IMR-90 (cell line): ENCODE measurements around the gene TRIM47. TPM values are rescaled to one million over a fixed set of nuclear protein-coding genes. Genes with fewer than 3 reads are reported as not detected.

Source experiments
- ATAC-seq: fragments of 200-7000 bp; cut with Tn5 transposase; 2 replicates; pipeline ENCODE4 v1.9.1; 2020; ENCODE audit warnings: low read depth, mild to moderate bottlenecking, moderate library complexity
- BruUV-seq: library from RNA; stranded (reverse); fragments of 400-500 nt; replicated peaks from 2 replicates; lab custom pipeline; 2021; lab: Mats Ljungman, UMichigan
- CTCF ChIA-PET: fragments of 300-600 bp; formaldehyde crosslinking; extraction: SDS; loops from one replicate; lab custom pipeline; 2021; ENCODE audit warnings: antibody characterized with exemption; lab: Yijun Ruan, JAX
- POLR2A ChIA-PET: fragments of 300-600 bp; sonication (Branson Sonifier 250); formaldehyde crosslinking; loops from one replicate; lab custom pipeline; 2022; ENCODE audit warnings: antibody characterized with exemption; ENCODE audit not compliant: unreplicated experiment; lab: Charles Lee
- DNase-seq: peaks from one replicate; pipeline ENCODE4 v3.0.0; 2013
- H2AFZ ChIP-seq: replicated peaks from 2 replicates; pipeline ENCODE3; 2013; ENCODE audit warnings: low read length, mild to moderate bottlenecking; ENCODE audit not compliant: poor library complexity
- H2AK5ac ChIP-seq: 2 replicates; pipeline ENCODE4 v1.6.1; 2013; ENCODE audit warnings: low read depth, low read length, inconsistent platforms
- H2AK9ac ChIP-seq: replicated peaks from 2 replicates; pipeline ENCODE3; 2013; ENCODE audit warnings: mild to moderate bottlenecking, low read depth, low read length, moderate library complexity; ENCODE audit not compliant: poor library complexity
- H2BK120ac ChIP-seq: 2 replicates; pipeline ENCODE4 v1.6.1; 2013; ENCODE audit warnings: low read depth, low read length, inconsistent platforms
- H2BK15ac ChIP-seq: 3 replicates; pipeline ENCODE4 v1.6.1; 2013; ENCODE audit warnings: low read depth, low read length, inconsistent platforms
- H2BK20ac ChIP-seq: 2 replicates; pipeline ENCODE4 v1.6.1; 2013; ENCODE audit warnings: low read depth, mild to moderate bottlenecking, inconsistent platforms, low read length, moderate library complexity
- H2BK5ac ChIP-seq: 2 replicates; pipeline ENCODE4 v1.6.1; 2013; ENCODE audit warnings: mild to moderate bottlenecking, low read depth, low read length, inconsistent platforms; ENCODE audit not compliant: poor library complexity, severe bottlenecking
- H3K14ac ChIP-seq: replicated peaks from 2 replicates; pipeline ENCODE4 v1.6.1; 2013; ENCODE audit warnings: low read depth, low read length, inconsistent platforms
- H3K18ac ChIP-seq: 2 replicates; pipeline ENCODE4 v1.6.1; 2013; ENCODE audit warnings: low read depth, low read length, control low read depth
- H3K23ac ChIP-seq: 2 replicates; pipeline ENCODE4 v1.6.1; 2013; ENCODE audit warnings: low read depth, low read length, inconsistent platforms
- H3K27ac ChIP-seq: 2 replicates; pipeline ENCODE4 v1.5.1; 2013; ENCODE audit warnings: mild to moderate bottlenecking, control low read depth, low read length; ENCODE audit not compliant: insufficient read depth
- H3K27me3 ChIP-seq: 2 replicates; pipeline ENCODE4 v1.6.1; 2013; ENCODE audit warnings: low read length; ENCODE audit not compliant: control insufficient read depth, insufficient read depth
- H3K36me3 ChIP-seq: 2 replicates; pipeline ENCODE4 v1.6.1; 2013; ENCODE audit warnings: low read length, mixed read lengths; ENCODE audit not compliant: control insufficient read depth, insufficient read depth
- H3K4ac ChIP-seq: 2 replicates; pipeline ENCODE4 v1.6.1; 2013; ENCODE audit warnings: low read depth, low read length, inconsistent platforms
- H3K4me1 ChIP-seq: 2 replicates; pipeline ENCODE4 v1.6.1; 2013; ENCODE audit warnings: low read length, mixed read lengths; ENCODE audit not compliant: control insufficient read depth, insufficient read depth
- H3K4me2 ChIP-seq: 2 replicates; pipeline ENCODE4 v1.6.1; 2013; ENCODE audit warnings: low read depth, mild to moderate bottlenecking, control low read depth, low read length, moderate library complexity
- H3K4me3 ChIP-seq: 2 replicates; pipeline ENCODE4 v1.5.1; 2013; ENCODE audit warnings: low read depth, mild to moderate bottlenecking, control low read depth, low read length, moderate library complexity; ENCODE audit not compliant: insufficient read depth
- H3K56ac ChIP-seq: 2 replicates; pipeline ENCODE4 v1.6.1; 2013; ENCODE audit warnings: low read length, inconsistent platforms; ENCODE audit not compliant: insufficient read depth; ENCODE audit errors: extremely low read depth
- H3K79me1 ChIP-seq, 2 experiments: 2 replicates each; pipeline ENCODE4 v1.6.1; 2013; ENCODE audit warnings: low read length in 2 of 2, inconsistent platforms in 1 of 2, low read depth in 1 of 2
- H3K9ac ChIP-seq: 2 replicates; pipeline ENCODE4 v1.6.1; 2013; ENCODE audit warnings: low read depth, low read length, control low read depth
- H3K9me1 ChIP-seq: 2 replicates; pipeline ENCODE4 v1.6.1; 2013; ENCODE audit warnings: low read length, inconsistent platforms; ENCODE audit not compliant: insufficient read depth
- H3K9me3 ChIP-seq: 2 replicates; pipeline ENCODE4 v1.6.1; 2013; ENCODE audit warnings: low read length; ENCODE audit not compliant: control insufficient read depth, insufficient read depth
- H4K20me1 ChIP-seq: 2 replicates; pipeline ENCODE4 v1.6.1; 2013; ENCODE audit warnings: low read length, inconsistent platforms; ENCODE audit not compliant: insufficient read depth
- H4K5ac ChIP-seq: 2 replicates; pipeline ENCODE4 v1.6.1; 2013; ENCODE audit warnings: mild to moderate bottlenecking, low read depth, low read length, control low read depth
- H4K8ac ChIP-seq, 2 experiments: 2 replicates each; pipeline ENCODE4 v1.6.1; 2013; ENCODE audit warnings: low read depth in 2 of 2, low read length in 2 of 2, control low read depth in 1 of 2, inconsistent platforms in 1 of 2
- H4K91ac ChIP-seq: 2 replicates; pipeline ENCODE4 v1.6.1; 2013; ENCODE audit warnings: low read depth, low read length, inconsistent platforms; ENCODE audit not compliant: insufficient read depth
- BHLHE40 ChIP-seq: fragments of 150-350 bp; IDR thresholded peaks from 2 replicates; pipeline ENCODE4 v1.6.1; 2016; ENCODE audit warnings: mild to moderate bottlenecking, low read depth, low read length
- CEBPB ChIP-seq: IDR thresholded peaks from 2 replicates; pipeline ENCODE4 v1.6.1; 2012; ENCODE audit warnings: low read depth, low read length, improper control_type of control experiment
- CHD1 ChIP-seq: IDR thresholded peaks from 2 replicates; pipeline ENCODE4 v1.6.1; 2012; ENCODE audit warnings: low read depth, low read length, improper control_type of control experiment
- ELK1 ChIP-seq: fragments of 150-350 bp; IDR thresholded peaks from 2 replicates; pipeline ENCODE4 v1.6.1; 2016; ENCODE audit warnings: low read depth, mild to moderate bottlenecking, low read length, moderate library complexity, borderline replicate concordance
- FOS ChIP-seq: fragments of 150-350 bp; IDR thresholded peaks from 2 replicates; pipeline ENCODE4 v1.6.1; 2016; ENCODE audit warnings: low read depth, low read length
- MAFK ChIP-seq: IDR thresholded peaks from 2 replicates; pipeline ENCODE4 v1.6.1; 2012; ENCODE audit warnings: low read depth, low read length, improper control_type of control experiment
- MAZ ChIP-seq: IDR thresholded peaks from 2 replicates; pipeline ENCODE4 v1.6.1; 2012; ENCODE audit warnings: low read depth, mild to moderate bottlenecking, low read length, improper control_type of control experiment, moderate library complexity, borderline replicate concordance
- MXI1 ChIP-seq: IDR thresholded peaks from 2 replicates; pipeline ENCODE4 v1.6.1; 2012; ENCODE audit warnings: low read depth, mild to moderate bottlenecking, low read length, moderate library complexity, borderline replicate concordance
- NFE2L2 ChIP-seq: fragments of 150-350 bp; IDR thresholded peaks from 2 replicates; pipeline ENCODE4 v1.6.1; 2016; ENCODE audit warnings: low read depth, mild to moderate bottlenecking, low read length
- POLR2A ChIP-seq: IDR thresholded peaks from 2 replicates; pipeline ENCODE4 v1.6.1; 2012; ENCODE audit warnings: mild to moderate bottlenecking, low read depth, low read length
- RAD21 ChIP-seq: IDR thresholded peaks from 2 replicates; pipeline ENCODE4 v1.6.1; 2012; ENCODE audit warnings: low read length, improper control_type of control experiment
- RCOR1 ChIP-seq: IDR thresholded peaks from 2 replicates; pipeline ENCODE4 v1.6.1; 2012; ENCODE audit warnings: mild to moderate bottlenecking, low read length, improper control_type of control experiment; ENCODE audit not compliant: insufficient replicate concordance
- RFX5 ChIP-seq: IDR thresholded peaks from 2 replicates; pipeline ENCODE4 v1.8.0; 2012; ENCODE audit warnings: low read depth, mild to moderate bottlenecking, low read length, moderate library complexity
- SMC3 ChIP-seq: fragments of 150-350 bp; IDR thresholded peaks from 2 replicates; pipeline ENCODE4 v1.6.1; 2016; ENCODE audit warnings: low read depth, mild to moderate bottlenecking, antibody characterized with exemption, low read length, moderate library complexity
- USF2 ChIP-seq: fragments of 150-350 bp; IDR thresholded peaks from 2 replicates; pipeline ENCODE4 v1.6.1; 2017; ENCODE audit warnings: mild to moderate bottlenecking, antibody characterized with exemption, low read length, low read depth
- WGBS, 2 experiments: methylation state at CpG; one replicate each; pipeline versions ENCODE4 v1.1.5 to v1.1.7; 2013; ENCODE audit warnings: missing lambda C conversion rate in 2 of 2; ENCODE audit not compliant: insufficient read length in 1 of 2; ENCODE audit errors: extremely low coverage in 2 of 2; 5-methylcytosine and 5-hydroxymethylcytosine counted together
- dilution Hi-C: fragments of 300-500 bp; cut with HindIII; formaldehyde crosslinking; loops from one replicate; pipeline ENCODE4 v1.14.3; 2018; ENCODE audit warnings: low sequenced_read_pairs; ENCODE audit not compliant: unreplicated experiment
- in situ Hi-C: fragments of 300-500 bp; cut with MboI; formaldehyde crosslinking; loops from 3 replicates; pipeline ENCODE4 v1.14.3; 2019; ENCODE audit warnings: low sequenced_read_pairs, inconsistent platforms, mixed read lengths
- intact Hi-C: fragments of 100-400 bp; cut with micrococcal nuclease; formaldehyde crosslinking; loops from 2 replicates; pipeline ENCODE4 v1.10.0; 2022
- polyA plus RNA-seq, 3 experiments: library from polyadenylated mRNA; depleted of rRNA; stranded (reverse); fragments of >200 nt; gene quantifications; 2 replicates each; pipeline ENCODE4 v1.2.3, GENCODE V29; 2012; ENCODE audit warnings: low replicate concordance in 1 of 3
- total RNA-seq: library from RNA; depleted of rRNA; stranded (reverse); fragments of >200 nt; gene quantifications from 2 replicates; pipeline ENCODE4 v1.2.3, GENCODE V29; 2012

Gene TRIM47
- total and polyA plus RNA-seq, 2 of the 4 experiments (the other 2 are of a cell fraction): 1.4 to 7.5 TPM

- no peak for ATAC-seq
- Histone ChIP-seq H3K4me3 (no peak overlapping the region), H2BK15ac (no peak overlapping the region), H3K56ac (no peak overlapping the region), H3K27me3 (no peaks in the 10 kb centered on the region), H3K14ac (no peak overlapping the region), H2BK5ac (no peak overlapping the region), H2AK9ac (no peak overlapping the region), H3K9me3 (no peaks in the 10 kb centered on the region), H2AFZ (no peak overlapping the region), H3K9ac (no peak overlapping the region), H3K18ac (no peak overlapping the region), H3K4me2 (no peak overlapping the region), H2AK5ac (no peak overlapping the region), H3K23ac (no peak overlapping the region), H4K5ac (no peak overlapping the region), H3K9me1 (no peaks in the 10 kb centered on the region), H4K8ac (no peak overlapping the region; a peak in 1 of 4 replicates), H3K79me1 (no peaks in the 10 kb centered on the region), H3K27ac (no peak overlapping the region), H3K4ac (no peak overlapping the region), H4K20me1 (no peaks in the 10 kb centered on the region), H3K36me3 (peaks cover 24% of the 10 kb centered on the region), H2BK120ac (no peak overlapping the region), H4K91ac (no peak overlapping the region), H2BK20ac (no peak overlapping the region), H3K4me1 (no peaks in the 10 kb centered on the region; the same call in 1 of the 2 replicates)
- no peak for DNase-seq
- ChIA-PET POLR2A (interaction anchor here (0.8 to 1.2 kb wide), 2 partner anchors 12 to 47 kb away, joined by 3 to 4 read pairs; no protein-coding TSS in a partner anchor), CTCF (interaction anchor here (0.7 to 1.4 kb wide), 5 partner anchors 12 to 114 kb away, joined by 3 to 4 read pairs (median 3); partner anchors contain the start of genes FBF1 and GALK1)
- no TSS peak for BruUV-seq
- 83% methylated on average over 7 of the region's 14 CpGs; no CpG with 5 or more reads in 1 of the 2 experiments for WGBS, 2 experiments
- in situ Hi-C loops (no loop called here), dilution Hi-C loops (no loop called here), intact Hi-C loops (loop anchor here (5.0 kb wide), 1 partner anchor 44 kb away; the partner anchor contains the start of gene UNK)
- TF ChIP-seq SMC3 (no peak), FOS (no peak), BHLHE40 (no peak), MXI1 (no peak), MAFK (no peak), POLR2A (no peak), MAZ (no peak), ELK1 (no peak), NFE2L2 (no peak), RCOR1 (no peak), CEBPB (no peak), RFX5 (no peak), CHD1 (no peak), USF2 (no peak), RAD21 (no peak)
Measured at GRCh38 chr17:75826561-75827307, 51.6 kb downstream of the TRIM47 start.
